Ovary (tissue), 3 donors: Measurements from ENCODE around the gene CBY1.

Experiments
- CTCF ChIP-seq, 3 donors: fragments of 450-650 bp in 2 of 3; fragments of 200-600 bp in 1 of 3; IDR thresholded peaks; one replicate each; pipeline versions ENCODE4 v1.5.1 to v1.8.0; 2016 to 2022; ENCODE audit warnings: antibody characterized with exemption in 3 of 3, mild to moderate bottlenecking in 1 of 3
- EP300 ChIP-seq: sonication (generic); formaldehyde crosslinking; IDR thresholded peaks from one replicate; pipeline ENCODE4 v1.6.1; 2017; ENCODE audit warnings: antibody characterized with exemption
- POLR2A ChIP-seq: fragments of 450-650 bp; IDR thresholded peaks from one replicate; pipeline ENCODE4 v1.6.1; 2017; ENCODE audit warnings: antibody characterized with exemption, mild to moderate bottlenecking, moderate library complexity
- donor health status: DM: no; HTN: no; CAD: no.

- no peak for TF ChIP-seq CTCF (IDR thresholded peaks at IDR 0.05)
- no peak for TF ChIP-seq POLR2A
- no peak for TF ChIP-seq EP300
These were observed 28.0 kb upstream of the CBY1 start for GRCh38 chr22:38628444-38628843.
